ENCODE measurements around the gene MEF2D. TPM values are rescaled to one million over a fixed set of nuclear protein-coding genes. Genes with fewer than 3 reads are reported as not detected.

MEF2D gene
- total and polyA plus RNA-seq, 7 donors: 43.1 to 258 (median 126) TPM

DNA sequence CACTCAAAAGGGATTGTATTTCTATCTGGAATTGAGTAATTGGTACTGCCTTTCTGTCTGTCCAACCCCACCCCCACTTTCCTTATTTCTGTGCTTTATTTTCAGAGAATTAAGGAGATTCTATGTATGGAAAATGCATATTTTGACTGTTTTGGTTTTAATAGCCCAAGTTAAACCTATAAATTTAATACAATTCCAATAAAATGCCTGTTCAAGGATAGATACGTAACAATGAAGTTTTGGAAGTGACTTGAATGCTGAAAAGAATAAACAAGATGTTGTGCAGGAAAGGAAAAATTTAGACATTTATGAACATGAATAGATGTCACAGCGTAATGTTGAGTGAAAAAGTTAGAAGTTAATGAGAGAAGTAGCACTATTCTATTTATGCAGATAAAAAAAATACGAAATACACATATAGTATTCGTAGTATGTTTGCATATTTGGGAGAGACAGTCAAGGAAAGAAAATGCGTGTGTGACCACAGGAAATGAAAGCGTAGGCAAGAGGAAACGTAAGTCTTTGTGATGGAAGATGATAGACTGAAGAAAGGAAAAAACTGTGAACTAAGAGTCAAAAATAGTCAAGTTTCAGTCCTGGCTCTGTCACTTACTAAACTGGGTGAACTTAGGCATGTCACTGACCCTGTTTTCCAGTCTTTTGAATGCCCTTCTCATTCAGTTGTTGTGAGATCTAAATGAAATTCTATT, 62.1 kb downstream of the MEF2D start:
- 48 to 53% (median 49%) methylated on average over 7 of the region's 7 CpGs for WGBS, 3 donors
- no peaks in the 10 kb centered on the region for H3K36me3 ChIP-seq (ENCODE audit: insufficient read depth in 1 of 2, low read depth in 1 of 2)
- intact Hi-C loops (cut with DNase I): no loop called here
- TF ChIP-seq, protein P1, sequence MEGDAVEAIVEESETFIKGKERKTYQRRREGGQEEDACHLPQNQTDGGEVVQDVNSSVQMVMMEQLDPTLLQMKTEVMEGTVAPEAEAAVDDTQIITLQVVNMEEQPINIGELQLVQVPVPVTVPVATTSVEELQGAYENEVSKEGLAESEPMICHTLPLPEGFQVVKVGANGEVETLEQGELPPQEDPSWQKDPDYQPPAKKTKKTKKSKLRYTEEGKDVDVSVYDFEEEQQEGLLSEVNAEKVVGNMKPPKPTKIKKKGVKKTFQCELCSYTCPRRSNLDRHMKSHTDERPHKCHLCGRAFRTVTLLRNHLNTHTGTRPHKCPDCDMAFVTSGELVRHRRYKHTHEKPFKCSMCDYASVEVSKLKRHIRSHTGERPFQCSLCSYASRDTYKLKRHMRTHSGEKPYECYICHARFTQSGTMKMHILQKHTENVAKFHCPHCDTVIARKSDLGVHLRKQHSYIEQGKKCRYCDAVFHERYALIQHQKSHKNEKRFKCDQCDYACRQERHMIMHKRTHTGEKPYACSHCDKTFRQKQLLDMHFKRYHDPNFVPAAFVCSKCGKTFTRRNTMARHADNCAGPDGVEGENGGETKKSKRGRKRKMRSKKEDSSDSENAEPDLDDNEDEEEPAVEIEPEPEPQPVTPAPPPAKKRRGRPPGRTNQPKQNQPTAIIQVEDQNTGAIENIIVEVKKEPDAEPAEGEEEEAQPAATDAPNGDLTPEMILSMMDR (IDR thresholded peaks at IDR 0.05): no peak
- H3K27ac ChIP-seq: no peak overlapping the region
- H3K4me1 ChIP-seq: no peaks in the 10 kb centered on the region
- no peaks in the 10 kb centered on the region for H3K9me3 ChIP-seq
- peaks cover 7 to 99% (median 56%) of the 10 kb centered on the region in 3 donors for H3K27me3 ChIP-seq (ENCODE audit: insufficient read depth in 3 of 3, low read length in 2 of 3)
- DNase-seq (no peak), ATAC-seq (no peak)
- no peak overlapping the region for H3K4me3 ChIP-seq

DNA sequence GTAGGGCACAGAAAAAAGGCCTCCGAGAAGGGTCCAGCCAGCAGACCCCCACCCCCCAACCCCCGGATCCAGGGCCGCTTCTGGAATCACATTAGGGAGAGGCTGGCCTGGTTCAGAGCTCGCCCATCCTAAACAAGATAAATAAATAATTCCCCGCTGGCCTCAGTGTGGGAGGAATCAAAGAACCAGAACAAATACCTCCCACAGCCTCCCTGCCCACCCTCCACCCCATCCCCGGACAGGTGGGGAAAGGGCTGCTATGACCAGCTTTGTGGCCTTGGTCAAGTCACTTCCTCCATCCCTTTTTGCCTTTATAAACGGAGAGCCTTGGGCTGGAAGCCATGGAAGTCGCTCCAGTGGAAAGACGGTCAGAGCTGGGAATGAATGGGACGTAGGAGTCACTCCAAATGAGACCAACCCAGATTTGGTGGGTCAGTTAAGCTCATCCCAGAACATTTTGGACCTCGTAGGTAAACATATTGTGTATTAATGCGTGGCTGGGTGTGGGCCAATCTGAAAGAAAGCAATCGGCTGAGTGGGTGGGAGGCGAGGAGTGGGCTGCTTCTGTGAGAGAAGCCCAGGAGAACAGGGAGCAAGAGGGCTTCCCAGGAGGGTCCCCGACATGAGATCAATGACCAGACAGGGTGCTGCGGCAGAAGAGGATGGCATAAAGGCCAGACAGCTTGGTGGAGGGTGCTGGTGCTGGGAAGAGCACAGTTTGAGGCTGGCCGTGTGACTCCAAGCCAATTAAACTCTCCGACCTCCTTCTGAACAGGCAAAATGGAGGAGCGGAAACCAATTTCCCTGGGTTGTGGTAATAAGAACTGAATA, 63.3 kb downstream of the MEF2D start:
- DNase-seq (no peak), ATAC-seq (no peak)
- intact Hi-C loops (cut with DNase I): no loop called here
- Histone ChIP-seq H3K4me3 (peak overlapping the region; percentile 55), H3K4me1 (no peaks in the 10 kb centered on the region), H3K36me3 (ENCODE audit: insufficient read depth in 1 of 2, low read depth in 1 of 2) (no peaks in the 10 kb centered on the region), H3K27ac (no peak overlapping the region), H3K9me3 (no peaks in the 10 kb centered on the region), H3K27me3 (ENCODE audit: insufficient read depth in 3 of 3, low read length in 2 of 3) (peaks cover 7 to 99% (median 63%) of the 10 kb centered on the region in 3 donors)
- 24 to 26% (median 26%) methylated on average over 19 of the region's 19 CpGs for WGBS, 3 donors
- TF ChIP-seq, protein P1 (IDR thresholded peaks at IDR 0.05): no peak

DNA sequence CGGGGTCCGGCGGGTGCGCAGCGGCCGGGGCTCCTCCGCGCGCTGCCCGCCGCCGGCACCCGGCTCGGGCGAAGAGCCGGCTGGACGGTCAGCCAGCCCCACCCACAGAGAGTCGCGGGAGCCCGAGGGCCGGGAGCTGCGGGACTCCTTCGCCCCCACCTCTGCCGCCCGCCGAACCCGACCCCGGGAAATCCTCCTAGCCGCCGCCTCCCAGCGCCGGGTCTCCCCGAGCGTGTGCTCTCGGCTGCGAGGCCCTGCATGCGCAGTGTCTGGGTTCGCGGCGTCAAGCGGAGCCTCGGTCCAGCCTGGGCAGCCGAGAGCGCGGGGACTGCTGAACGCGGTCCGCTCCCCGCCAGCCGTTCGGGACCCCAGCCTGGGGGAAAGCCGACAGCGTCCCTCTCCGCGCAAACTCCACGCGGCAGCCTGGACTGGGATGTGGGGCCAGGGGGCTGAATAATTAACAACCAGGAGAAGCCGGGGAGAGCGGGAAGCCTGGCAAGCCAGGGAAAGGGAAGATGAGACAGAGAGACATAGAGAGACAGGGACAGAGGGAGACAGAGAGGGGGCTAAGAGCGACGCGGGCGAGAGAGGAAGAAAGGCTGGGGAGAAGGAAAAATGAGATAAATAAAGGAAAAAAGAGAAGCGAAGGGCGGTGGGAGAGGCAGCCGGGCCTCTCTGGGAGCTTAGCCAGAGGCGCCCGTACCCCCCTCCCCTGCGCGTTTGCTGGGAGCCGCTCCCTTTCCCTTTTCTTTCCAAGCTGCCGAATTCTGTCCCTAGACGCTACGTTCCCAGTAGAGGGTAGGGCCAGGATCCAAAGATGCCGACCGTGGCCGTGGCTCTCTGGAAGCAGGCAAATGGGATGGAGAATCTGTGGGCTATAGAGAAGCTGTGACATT, 64.2 kb downstream of the MEF2D start:
- Histone ChIP-seq H3K36me3 (ENCODE audit: insufficient read depth in 1 of 2, low read depth in 1 of 2) (no peaks in the 10 kb centered on the region), H3K4me1 (no peaks in the 10 kb centered on the region), H3K9me3 (no peaks in the 10 kb centered on the region), H3K27ac (no peak overlapping the region), H3K4me3 (peak overlapping the region; percentile 55), H3K27me3 (ENCODE audit: insufficient read depth in 3 of 3, low read length in 2 of 3) (peaks cover 7 to 99% (median 58%) of the 10 kb centered on the region in 3 donors)
- WGBS, 3 donors: 1 to 2% (median 1%) methylated on average over 56 to 77 of the region's 77 CpGs
- peak in 2 of 4 donors; percentile 39 to 54 for ATAC-seq
- DNase-seq: no peak
- intact Hi-C loops (cut with DNase I): no loop called here
- TF ChIP-seq, protein P1 (IDR thresholded peaks at IDR 0.05): no peak

DNA sequence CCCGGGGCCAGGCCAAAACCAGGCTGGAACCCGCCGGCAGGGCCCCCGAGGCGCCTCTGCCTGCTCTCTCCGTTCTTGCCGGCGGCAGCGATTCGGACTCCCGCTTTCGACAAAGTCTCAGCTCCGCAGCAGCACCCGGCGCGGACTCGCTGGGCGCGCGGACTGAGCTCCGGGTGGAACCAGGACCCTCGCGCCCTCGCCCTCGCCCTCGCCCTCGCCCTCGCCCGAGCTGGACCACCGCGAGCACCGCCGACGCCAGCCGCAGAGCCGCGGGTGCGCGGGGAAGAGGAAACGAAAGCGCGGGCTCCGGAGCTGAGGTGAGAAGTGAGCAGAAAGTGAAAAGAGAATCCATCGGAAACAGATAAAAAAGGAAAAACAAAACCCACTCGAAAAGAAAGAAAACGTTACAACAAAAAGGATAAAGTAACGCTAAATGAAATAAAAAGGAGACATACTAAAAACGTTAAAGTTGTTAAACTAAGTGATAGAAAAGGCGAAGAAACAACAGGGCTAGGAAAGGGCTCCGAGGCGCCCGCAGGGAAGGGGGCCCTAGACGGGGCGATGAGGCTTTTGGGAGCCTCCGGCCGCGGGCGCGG, 64.9 kb downstream of the MEF2D start:
- Histone ChIP-seq H3K27me3 (ENCODE audit: insufficient read depth in 3 of 3, low read length in 2 of 3) (peaks cover 3 to 94% (median 56%) of the 10 kb centered on the region in 3 donors), H3K4me3 (peak overlapping the region; percentile 55), H3K36me3 (ENCODE audit: insufficient read depth in 1 of 2, low read depth in 1 of 2) (no peaks in the 10 kb centered on the region), H3K4me1 (no peaks in the 10 kb centered on the region), H3K27ac (no peak overlapping the region), H3K9me3 (no peaks in the 10 kb centered on the region)
- WGBS, 3 donors: 2 to 5% (median 3%) methylated on average over 42 to 59 of the region's 59 CpGs
- intact Hi-C loops (cut with DNase I): no loop called here
- TF ChIP-seq, protein P1 (IDR thresholded peaks at IDR 0.05): no peak
- no peak for DNase-seq
- peak in 2 of 4 donors; percentile 43 to 45 for ATAC-seq

All from psoas muscle (tissue), 8 donors.